GM21360 (cell line): ENCODE data around the gene FAM25G.
"Not testable (repeated sequence)": the region's sequence is repeated elsewhere in the genome, so short reads cannot be mapped to it uniquely, and the experiment has no call there.

Experiments
- ATAC-seq: cut with Tn5 transposase; IDR thresholded peaks from one replicate; pipeline ENCODE4 v1.9.1; 2021; ENCODE audit warnings: mild to moderate bottlenecking, moderate library complexity; ENCODE audit not compliant: unreplicated experiment

The FAM25G gene

DNA sequence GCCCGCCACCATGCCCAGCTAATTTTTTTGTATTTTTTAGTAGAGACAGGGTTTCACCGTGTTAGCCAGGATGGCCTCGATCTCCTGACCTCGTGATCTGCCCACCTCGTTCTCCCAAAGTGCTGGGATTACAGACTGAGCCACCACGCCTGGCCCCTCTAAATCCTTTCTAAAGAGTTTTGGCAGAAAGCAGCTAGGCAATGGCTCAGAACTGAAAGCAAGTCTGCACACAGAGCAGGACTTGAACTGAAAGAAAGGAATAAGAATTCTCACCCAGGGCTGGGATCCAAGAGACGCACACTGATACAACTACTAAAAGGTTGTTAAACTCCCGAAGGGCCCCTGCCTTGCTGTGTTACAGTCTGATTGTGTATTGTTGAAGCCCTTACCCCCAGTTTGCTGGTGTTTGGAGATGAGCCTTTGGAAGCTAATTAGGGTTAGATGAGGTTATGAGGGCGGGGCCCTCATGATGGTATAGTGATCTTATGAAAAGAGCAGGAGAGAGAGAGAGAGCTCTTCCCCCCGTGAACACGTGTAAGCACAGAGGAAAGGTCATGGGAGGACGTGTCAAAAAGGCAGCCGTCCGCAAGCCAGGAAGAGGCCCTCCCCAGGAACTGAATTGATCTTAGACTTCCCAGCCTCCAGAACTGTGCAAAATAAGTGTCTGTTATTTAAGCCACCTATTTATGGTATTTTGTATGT lies 26.1 kb downstream of the FAM25G start:
- ATAC-seq: not testable (repeated sequence)

DNA sequence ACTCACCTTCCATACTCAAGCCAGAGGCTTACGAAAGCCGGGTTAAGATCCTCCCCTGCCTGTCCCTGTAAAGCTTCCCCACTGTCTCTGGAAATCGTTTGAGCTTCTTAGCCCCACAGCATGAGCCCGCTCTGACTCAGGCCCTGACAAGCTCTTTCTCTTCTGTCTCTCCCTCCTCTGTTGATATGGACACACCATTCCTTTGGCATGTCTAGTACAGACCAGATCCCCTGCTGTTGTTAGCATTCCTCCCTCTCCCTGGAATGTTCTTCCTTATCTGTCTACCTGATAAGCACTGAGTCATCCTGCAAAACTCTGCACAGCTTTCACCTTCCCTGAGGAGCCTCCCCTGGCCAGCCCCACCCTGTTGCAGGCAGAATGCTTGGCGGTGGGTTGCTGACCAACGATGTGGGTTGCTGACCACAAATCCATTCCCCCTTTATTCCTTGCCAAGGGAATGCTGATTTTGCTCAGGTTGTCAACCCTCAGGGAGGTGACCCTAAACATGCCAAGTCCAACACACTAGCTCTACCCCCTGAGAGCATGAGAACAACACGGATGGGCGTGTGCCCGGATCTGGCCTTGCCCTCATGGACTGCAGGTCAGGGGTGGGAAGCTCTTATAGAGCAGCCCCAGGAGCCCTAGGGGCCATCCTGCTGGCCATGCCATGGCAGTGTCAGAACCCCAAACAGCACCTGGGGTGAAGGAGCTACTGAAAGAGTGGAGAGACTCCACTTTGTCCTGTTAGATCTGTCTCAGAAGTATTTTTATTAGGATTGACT lies 28.7 kb downstream of the FAM25G start:
- ATAC-seq: not testable (repeated sequence)

DNA sequence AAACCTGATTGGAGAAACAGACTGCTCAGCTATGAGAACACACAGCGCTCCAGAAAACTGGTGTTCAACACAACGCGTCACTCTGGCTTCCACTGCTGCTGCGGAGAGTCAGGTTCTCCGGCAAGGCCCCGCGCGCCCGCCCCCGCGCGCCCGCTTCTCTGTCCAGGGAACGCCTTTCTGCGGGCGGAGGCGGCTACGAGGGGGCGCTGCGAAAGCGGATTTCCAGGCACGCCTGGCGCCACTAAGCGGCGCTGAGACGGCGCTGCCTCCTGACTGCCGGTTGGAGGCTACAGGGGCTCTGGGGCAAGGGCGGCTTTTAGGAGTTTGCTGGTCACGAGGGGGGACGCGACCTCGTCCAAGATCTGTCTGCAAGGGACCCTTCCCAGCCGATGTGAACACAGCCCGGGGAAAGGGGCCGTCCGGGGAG lies 30.2 kb downstream of the FAM25G start:
- not testable (repeated sequence) for ATAC-seq

DNA sequence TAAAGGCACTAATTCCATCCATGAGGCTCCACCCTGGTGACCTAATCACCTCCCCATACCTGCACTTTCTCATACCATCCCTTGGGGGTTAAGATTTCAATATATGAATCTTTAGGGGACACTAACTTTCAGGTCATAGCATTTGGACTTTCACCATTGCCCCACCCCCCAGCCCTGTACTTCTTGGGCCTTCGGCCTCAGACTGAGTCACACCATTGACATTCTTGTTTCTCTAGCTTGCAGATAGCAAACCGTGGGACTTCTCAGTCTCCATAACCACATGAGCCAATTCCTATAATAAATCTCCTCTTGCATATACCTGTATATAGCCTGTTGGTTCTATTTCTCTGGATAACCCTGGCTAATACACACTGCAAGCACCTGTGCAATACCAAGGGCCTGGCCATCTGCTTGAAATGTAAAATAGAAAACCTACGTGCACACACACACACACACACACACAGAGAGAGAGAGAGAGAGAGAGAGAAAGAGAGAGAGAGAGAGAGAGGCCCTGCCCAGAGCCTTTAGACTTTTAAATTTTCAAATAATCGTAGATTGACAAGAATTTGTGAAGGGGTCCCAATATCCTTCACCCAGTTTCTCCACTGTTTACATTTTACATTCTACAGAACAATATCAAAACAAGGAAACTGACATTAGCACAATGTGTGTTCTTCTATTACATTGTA lies 32.9 kb downstream of the FAM25G start:
- no peak for ATAC-seq

DNA sequence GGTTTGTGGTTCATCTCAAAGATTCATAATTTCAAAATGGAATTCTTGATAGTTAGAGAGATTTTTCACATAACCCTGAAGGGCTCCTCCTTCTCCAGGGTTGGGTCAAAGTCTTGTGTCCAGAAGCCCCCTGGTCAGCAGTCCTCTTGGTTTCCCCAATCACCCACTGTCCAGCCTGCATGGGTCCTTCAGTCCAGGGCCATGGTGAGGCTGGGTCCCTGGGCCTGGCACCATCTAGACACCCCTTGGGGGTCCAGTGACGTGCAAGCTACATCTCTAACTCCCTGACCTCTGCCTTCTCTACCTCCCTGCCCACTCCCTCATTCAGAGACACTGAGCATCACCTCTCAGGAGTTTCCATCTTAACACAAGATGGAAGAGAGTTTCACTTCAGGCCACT lies 33.7 kb downstream of the FAM25G start:
- no peak for ATAC-seq

DNA sequence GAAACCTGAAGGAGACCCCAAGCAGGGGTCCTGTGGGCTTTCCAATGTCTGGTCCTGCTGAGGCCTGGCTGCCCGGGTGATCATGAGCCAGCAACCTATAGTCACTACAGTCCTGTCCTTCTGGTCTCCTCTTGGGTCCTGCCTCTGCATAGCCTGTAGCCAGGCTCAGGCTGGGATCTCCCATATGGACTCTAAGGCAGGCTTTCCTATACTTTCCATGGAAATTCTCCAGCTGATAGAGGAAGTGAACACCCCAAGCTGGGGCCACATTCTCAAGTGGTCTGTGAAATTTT lies 34.0 kb downstream of the FAM25G start:
- ATAC-seq: no peak

DNA sequence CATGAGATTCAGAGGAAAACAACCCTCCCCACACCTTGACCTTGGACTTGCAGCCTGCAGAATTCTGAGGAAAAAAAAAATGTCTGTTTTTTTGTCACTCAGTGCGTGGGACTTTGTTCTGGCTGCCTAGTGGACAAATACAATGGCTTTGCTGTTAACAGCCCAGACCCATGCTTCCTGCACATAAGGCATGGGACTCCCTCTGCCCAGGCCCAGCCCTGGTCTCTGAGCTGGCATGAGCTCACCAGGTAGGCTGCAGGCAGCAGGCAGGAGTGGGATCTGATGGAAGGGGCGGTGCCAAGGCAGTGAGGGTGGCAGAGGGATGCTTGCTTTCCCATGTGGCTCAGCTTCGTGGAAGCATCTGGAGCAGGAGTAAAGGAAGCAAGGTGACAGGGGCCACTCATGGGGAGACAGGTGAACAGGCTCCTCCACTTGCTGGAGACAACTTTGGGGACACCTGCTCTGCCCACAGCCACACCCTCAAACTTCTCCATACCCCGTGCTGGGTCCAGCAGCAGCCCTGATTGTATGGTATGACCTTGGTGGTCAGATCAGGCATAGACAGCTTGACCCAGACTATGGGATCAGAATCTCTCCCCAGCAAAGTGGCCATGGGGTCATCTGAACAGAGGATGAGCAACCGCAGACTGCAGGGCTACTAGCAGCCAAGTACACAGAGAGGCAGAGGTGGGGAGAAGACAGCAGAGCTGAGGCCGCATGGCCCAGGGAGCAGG lies 34.5 kb downstream of the FAM25G start:
- ATAC-seq: no peak

DNA sequence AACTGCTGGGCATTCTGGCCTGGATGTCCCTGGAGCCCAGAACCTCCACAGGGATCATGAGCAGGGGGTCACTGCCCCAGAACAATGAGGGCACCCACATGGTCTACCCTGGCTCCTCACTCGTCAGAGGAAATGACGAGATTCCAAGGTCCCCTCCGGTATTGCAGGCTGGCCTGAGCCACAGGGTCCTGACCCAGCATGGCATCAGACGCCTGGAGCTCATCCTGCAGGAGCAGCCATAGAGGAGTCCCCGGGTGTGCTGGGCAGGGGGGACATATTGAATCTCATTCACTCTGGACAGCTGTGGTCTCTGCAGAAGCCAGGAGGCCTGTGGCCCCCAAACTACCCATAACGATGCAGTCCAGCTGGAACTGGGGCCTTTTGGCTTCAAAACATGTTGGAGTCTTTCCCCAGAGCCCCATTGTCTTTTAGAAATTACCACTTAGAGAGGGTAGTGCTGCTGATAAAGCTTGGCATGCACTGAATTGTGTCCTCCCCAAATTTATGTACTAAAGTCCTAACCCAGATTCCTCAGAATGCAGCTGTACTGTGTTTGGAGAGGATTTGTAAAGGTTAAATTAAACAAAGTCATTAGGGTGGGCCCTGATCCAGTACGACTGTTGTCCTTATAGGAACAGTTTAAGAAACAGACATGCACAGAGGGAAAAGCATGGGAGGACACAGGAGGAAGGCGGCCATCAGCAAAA lies 35.3 kb downstream of the FAM25G start:
- no peak for ATAC-seq

DNA sequence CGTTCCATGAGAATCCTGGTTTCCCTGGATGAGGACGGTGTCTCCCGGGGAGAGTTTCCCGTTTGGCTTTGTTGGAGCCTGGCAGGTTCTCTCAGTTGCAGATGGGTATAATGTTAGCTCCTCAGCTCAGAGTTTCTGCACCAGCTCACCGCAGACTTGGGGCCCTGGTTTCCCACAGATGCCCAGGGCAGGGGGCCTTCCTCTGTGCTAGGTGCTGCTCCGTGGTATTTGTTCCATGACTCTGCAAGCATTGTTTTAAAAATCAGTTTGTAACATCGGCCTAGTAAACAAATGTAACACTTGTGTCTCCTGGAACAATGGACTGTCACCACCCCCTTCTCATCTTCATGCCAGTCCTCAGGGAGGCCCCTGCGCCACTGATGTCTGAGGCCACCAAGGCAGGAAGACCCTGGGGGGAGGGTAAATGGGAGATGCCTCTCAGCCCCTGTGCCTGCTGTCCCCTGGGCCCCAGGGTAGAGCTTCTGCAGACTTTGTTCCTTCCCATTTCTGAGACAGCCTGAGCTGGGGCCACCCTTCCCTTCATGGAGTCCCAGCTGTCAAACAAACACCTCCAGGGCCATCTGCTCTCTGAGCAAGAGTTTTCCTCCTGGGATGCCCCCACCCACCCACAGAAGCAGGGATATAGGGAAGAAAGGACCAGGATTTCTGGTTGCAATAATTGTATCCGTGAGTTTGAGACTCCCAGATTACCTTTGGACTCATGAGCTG lies 36.0 kb downstream of the FAM25G start:
- ATAC-seq: not testable (repeated sequence)

DNA sequence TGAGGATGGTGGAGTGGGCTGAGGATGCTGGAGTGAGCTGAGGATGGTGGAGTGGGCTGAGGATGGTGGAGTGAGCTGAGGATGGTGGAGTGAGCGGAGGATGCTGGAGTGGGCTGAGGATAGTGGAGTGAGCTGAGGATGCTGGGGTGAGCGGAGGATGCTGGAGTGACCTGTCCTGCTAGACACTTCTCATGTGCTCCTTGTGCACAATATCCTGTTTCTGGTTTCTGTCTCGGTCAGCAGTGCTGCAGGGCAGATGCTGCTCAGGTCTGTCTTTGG lies 36.8 kb downstream of the FAM25G start:
- ATAC-seq: no peak

DNA sequence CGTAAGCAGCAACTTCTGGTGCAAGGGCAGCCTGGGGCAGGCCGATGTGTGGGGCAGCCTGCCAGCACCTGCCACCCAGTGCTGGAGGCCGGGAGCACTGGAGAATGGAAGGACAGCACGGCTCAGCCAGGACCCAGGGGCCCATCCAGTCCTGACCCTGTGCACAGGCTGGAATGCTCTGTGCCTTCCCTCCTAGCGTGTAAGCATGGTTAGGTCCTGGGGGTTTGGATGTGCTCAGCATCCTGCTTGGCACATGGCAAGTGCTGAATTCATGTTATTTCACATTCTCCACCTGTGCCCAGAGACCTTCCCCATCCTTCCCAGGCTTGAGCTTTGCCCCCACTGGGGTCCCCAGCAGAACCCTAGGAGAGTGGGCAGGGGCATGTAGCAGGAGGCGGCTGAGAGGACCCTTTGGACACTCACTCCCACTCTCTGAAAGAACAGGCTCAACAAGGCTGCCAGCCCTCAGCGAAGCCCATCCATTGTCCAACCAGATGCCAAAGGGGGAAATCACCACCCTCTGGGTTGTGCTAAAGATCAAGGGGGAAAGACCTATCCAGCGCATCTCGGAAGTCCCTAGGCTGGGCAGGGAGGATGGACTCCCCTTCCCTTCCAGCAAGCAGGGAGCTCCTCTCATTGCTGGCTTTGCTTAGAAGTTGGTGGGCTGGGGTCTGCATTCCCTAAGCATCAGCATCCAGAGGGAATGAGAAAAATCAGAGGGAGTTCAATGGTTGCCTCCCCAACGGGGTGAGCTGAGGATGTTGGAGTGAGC lies 37.3 kb downstream of the FAM25G start:
- ATAC-seq: no peak

DNA sequence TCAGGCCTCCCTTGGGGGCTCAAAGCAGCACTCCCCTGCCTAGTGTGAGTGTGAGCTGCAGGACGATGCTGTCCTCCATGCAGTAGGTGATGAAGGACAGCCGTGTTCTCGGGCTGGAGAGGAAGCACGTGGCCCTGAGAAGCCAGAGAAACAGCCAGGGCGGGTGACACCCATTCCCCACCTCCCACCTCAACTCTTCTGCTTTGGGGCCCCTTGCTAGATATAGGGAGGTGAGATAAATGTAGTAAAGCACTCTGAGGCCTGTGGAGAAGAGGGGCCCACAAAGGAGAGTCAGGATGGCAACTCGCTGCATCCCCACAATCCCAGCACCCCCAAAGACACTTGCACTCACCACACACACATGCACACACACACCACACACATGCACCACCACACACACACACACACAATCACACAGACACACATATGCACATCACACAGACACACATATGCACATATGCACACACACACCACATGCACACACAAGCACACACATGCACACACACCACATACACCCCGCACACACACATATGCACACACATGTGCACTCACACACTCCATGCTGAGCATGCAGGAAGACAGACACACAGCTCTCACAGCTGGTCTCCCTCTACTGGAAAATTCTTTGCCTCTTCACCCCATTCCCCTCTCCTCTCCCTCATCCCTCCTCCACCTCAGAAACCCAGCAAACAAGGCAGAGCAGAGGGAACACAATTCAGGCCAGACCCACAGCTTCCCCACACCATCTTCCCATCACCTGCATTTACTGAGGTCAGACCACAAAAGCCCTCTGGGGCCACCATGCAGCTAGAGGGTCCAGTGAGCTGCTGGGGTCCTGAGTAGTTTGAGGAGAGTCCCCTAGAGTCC lies 38.1 kb downstream of the FAM25G start:
- ATAC-seq: no peak

DNA sequence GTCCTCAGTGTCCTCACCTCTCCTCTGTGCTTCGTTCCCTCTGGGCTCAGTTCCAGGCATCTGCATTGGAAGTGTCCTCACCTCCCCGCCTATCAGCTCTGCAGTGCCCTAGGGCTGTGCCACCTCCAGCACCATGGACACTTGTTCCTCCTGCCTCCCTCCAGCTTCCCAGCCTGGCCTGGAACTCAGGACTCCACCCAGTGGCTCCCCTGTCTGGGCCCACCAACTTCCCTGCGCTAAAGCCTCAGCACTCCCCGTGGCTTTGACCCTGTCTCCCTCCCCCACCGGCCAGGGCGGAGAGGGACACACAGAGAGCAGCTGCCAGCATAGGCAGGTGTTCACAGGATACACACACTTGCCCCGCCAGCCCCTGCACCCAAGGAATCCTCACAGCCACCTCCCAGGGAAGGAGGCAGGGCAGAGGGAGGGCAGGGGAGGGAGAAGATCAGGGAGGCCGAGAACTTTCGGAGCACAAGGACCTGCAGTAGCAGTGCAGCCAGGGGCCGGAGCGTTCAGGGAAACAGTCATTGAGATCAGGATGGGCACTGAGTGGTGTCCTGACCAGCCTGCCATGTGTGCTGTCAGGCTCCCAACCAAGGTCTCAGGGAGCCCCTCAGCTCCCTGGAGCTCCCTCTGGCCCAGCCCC lies 38.9 kb downstream of the FAM25G start:
- ATAC-seq: no peak

DNA sequence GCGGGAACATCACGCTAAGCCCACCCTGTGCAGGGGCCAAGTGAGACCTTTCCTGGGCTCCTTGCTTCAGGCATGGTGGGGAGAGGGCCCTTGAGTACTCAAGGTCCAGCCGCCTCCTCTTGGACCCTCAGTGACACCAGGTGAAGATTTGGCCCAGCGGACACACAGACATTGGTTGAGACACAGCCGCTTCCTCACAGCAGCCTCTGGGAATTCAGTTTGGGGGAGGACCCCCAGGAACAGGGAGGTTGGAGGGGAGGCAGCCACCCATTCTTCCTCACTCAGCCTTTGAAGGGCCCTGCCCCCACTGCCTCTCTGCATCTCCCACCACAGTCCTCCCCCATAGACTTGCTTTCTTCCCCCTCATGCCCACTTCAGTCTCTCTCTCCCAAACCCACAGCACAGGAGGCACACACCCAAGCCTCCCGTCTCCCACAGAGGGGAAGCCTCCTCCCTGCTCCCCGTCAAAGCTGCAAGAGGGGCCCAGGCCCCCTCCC lies 39.5 kb downstream of the FAM25G start:
- ATAC-seq: no peak

DNA sequence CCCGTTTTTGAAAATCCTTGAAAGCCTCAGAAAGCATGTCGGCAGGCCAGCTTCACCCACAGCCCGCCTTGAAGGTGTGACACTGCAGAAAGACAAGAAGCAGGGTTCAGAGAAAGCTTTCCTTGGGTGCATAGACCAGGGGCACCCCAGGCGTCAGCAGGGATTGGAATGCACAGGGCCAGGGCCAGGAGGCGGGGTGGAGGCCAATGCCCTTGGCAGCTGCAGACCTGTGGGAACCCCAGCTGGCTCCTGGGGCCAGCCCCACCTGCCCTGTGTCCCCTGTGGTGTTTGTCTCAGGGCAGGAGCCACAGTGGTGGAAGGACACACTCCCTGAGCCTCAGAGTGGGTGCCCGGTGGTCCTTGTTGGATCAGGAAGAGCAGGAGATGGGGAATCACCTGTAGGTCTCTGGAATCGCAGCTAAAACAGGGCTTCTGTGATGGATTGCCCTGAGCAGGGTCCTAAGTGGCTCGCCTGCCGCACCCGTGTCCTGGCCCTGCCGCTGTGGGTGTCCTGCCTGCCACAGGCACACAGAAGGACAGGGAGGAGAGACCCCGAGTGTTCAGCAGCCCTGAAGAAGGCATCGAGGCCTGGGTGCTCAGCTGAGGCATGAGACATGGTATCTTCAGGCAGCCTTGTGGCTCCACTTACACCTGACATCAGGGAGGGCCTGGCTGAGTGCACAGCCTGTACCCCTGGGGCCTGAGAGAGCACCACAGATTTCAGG lies 40.1 kb downstream of the FAM25G start:
- no peak for ATAC-seq

DNA sequence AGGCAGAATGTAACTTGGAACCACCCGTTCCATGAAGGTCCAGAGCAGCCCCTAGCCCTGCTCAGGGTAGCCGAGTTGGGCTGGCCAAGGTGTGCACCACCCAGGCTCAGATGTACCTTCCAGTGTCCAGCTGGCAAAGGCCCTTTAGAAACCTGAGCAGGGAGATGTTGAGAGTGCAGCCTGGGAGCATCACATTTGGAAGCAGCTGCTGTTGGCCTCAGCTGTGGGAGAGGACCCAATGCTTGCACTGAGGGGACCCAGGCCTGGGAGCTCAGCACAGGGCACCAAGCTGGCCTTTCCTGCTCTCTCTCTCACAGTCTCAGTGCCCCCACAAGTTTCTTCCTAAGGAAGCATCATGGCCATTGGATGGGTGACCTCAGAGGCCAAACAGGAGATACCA lies 41.1 kb downstream of the FAM25G start:
- ATAC-seq: no peak

DNA sequence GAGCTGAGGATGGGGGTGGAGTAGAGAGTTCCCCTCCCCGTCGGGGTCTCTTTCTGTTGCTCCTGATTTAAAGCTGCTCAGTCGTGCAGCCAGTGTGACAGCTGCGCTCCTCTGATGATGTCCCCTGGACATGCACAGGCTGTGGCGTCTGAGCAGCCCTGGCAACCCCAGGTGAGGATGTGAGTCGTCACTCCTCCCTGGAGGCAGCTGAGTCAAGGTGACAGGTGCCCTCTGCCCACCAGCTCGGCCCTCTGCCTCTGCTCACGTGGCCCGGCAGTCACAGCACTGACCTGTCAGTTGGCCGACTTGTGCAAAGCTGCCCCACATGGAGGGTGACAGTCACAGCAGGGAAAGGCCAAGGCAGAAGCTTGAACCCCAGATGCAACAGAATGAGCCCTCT lies 41.5 kb downstream of the FAM25G start:
- ATAC-seq: no peak
